H1 (cell line): ENCODE data around the gene NBAS. TPM values are rescaled to one million over a fixed set of nuclear protein-coding genes. Genes with fewer than 3 reads are reported as not detected.

Experiments used
- GTF2F1 ChIP-seq: IDR thresholded peaks from 2 replicates; pipeline ENCODE4 v1.6.1; 2012; ENCODE audit warnings: low read depth, low read length, improper control_type of control experiment, borderline replicate concordance
- polyA plus RNA-seq, 7 experiments: library from polyadenylated mRNA; depleted of rRNA in 3 of 7; stranded (reverse) in 5 of 7; unstranded in 2 of 7; fragments of >200 nt in 5 of 7; fragments of 200-250 nt in 2 of 7; gene quantifications; 1 replicate in 5 of 7; 2 replicates in 1 of 7; 4 replicates in 1 of 7; pipeline versions ENCODE4 v1.2.1 to v1.2.3, GENCODE V29; 2011 to 2013; ENCODE audit warnings: missing spikeins in 2 of 7, mixed read lengths in 2 of 7
- total RNA-seq: library from RNA; stranded (reverse); fragmentation: NEBNext Ultra II Directional; extraction: Animal tissue kit (Norgen Biotek cat#: 25700); gene quantifications from 2 replicates; pipeline ENCODE4 v1.2.1, GENCODE V29; 2021

NBAS gene
- total and polyA plus RNA-seq, 2 of the 8 experiments (the other 6 are each of a cell fraction or from before 2014, with no cell fraction given), result 19.6 to 34.8 TPM

DNA sequence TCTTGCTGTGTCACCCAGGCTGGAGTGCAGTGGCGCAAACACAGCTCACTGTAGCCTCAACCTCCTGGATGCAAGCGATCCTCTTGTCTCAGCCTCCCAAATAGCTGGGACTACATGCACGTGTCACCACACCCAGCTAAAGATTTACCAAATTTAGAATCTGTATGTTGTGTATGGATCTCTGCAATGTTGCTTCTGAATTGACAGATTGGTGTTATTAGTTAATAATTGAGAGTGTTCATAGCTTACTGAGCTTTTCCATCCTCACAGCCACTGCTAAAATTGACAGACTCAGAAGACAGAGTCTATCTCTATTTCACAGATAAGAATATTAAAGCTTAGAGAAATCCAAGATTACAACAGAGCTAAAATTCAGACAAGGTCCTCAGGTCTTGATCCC is 4.3 kb upstream of the NBAS start (continued):
- no peak for TF ChIP-seq GTF2F1
